ENCODE data around the gene TRIM14. TPM values are rescaled to one million over a fixed set of nuclear protein-coding genes. Genes with fewer than 3 reads are reported as not detected.
"Not testable (repeated sequence)": the region's sequence is repeated elsewhere in the genome, so short reads cannot be mapped to it uniquely, and the experiment has no call there.

The TRIM14 gene
- total and polyA plus RNA-seq, 4 donors, result 2.5 to 8.1 (median 4.9) TPM

GRCh38 chr9:98024702-98025101 lies 94.3 kb downstream of the TRIM14 start:
- WGBS (ENCODE audit: insufficient coverage), result no CpG with 5 or more reads among the region's 1 CpG
- H3K9me3 ChIP-seq (ENCODE audit: control insufficient read depth, insufficient read depth, low read length), result no peaks in the 10 kb centered on the region
- no peak for DNase-seq (ENCODE audit: low read depth in 4 of 6, low spot score in 6 of 6)
- no peak overlapping the region for H3K27ac ChIP-seq (ENCODE audit: low read depth, low read length)
- no peaks in the 10 kb centered on the region for H3K27me3 ChIP-seq (ENCODE audit: control insufficient read depth, insufficient read depth, low read length)
- H3K4me3 ChIP-seq (ENCODE audit: low read depth, low read length), result no peak overlapping the region
- H3K4me1 ChIP-seq (ENCODE audit: control insufficient read depth, insufficient read depth, low read length), result no peaks in the 10 kb centered on the region
- H3K36me3 ChIP-seq (ENCODE audit: control insufficient read depth, insufficient read depth, low read length), result peaks cover 15% of the 10 kb centered on the region

- no peaks in the 10 kb centered on the region for H3K9me3 ChIP-seq (ENCODE audit: control insufficient read depth, insufficient read depth, low read length)
- peaks cover 29% of the 10 kb centered on the region for H3K36me3 ChIP-seq (ENCODE audit: control insufficient read depth, insufficient read depth, low read length)
- 92% methylated on average over 7 of the region's 8 CpGs for WGBS (ENCODE audit: insufficient coverage)
- H3K4me3 ChIP-seq (ENCODE audit: low read depth, low read length), result no peak overlapping the region
- no peak overlapping the region for H3K27ac ChIP-seq (ENCODE audit: low read depth, low read length)
- DNase-seq (ENCODE audit: low read depth in 4 of 6, low spot score in 6 of 6), result no peak
- H3K27me3 ChIP-seq (ENCODE audit: control insufficient read depth, insufficient read depth, low read length), result no peaks in the 10 kb centered on the region
- H3K4me1 ChIP-seq (ENCODE audit: control insufficient read depth, insufficient read depth, low read length), result no peaks in the 10 kb centered on the region
Observed at GRCh38 chr9:98022447-98022846, 96.6 kb downstream of the TRIM14 start.

DNA sequence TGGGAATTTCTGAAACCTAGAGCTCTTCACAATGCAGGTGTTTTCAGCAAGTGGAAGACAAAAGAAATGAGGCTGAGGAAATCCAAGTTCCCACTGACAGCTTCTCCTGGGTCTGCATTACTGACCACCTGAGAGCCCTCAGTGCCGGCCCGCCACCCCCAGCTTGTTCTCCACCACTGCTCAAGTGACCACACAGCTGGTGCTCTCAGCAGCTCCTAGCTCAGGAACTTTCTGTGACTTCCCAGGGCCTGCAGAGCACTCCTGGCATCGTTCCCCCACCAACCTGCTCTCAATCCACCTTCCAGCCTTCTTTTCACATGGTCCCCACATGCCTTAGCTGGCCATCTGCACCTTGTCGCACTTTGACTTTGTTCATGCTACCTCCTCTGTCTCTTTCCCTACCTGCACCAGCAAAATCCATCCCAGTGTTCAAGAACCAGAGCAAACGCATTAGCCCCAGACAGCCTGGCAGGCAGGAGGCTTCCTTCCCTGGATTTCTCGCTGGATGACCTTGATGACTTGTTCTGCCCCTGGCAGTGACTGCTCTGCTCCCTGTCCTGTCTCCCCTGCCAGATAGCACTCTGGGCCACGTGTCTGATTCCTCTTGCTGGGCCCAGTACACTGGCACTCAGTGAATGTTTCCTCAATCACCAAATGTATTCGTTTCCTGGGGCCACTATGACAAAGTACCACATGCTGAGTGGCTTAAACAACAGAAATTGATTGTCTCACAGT lies 97.5 kb downstream of the TRIM14 start:
- Histone ChIP-seq H3K4me1 (ENCODE audit: control insufficient read depth, insufficient read depth, low read length) (no peaks in the 10 kb centered on the region), H3K36me3 (ENCODE audit: control insufficient read depth, insufficient read depth, low read length) (peaks cover 29% of the 10 kb centered on the region), H3K4me3 (ENCODE audit: low read depth, low read length) (no peak overlapping the region), H3K27ac (ENCODE audit: low read depth, low read length) (no peak overlapping the region), H3K9me3 (ENCODE audit: control insufficient read depth, insufficient read depth, low read length) (no peaks in the 10 kb centered on the region), H3K27me3 (ENCODE audit: control insufficient read depth, insufficient read depth, low read length) (no peaks in the 10 kb centered on the region)
- DNase-seq (ENCODE audit: low read depth in 4 of 6, low spot score in 6 of 6), result no peak
- WGBS (ENCODE audit: insufficient coverage), result 91% methylated on average over 8 of the region's 8 CpGs

GRCh38 chr9:98020476-98021145 lies 98.4 kb downstream of the TRIM14 start:
- no peaks in the 10 kb centered on the region for H3K27me3 ChIP-seq (ENCODE audit: control insufficient read depth, insufficient read depth, low read length)
- peaks cover 29% of the 10 kb centered on the region for H3K36me3 ChIP-seq (ENCODE audit: control insufficient read depth, insufficient read depth, low read length)
- no peak overlapping the region for H3K4me3 ChIP-seq (ENCODE audit: low read depth, low read length)
- no peak for DNase-seq (ENCODE audit: low read depth in 4 of 6, low spot score in 6 of 6)
- H3K9me3 ChIP-seq (ENCODE audit: control insufficient read depth, insufficient read depth, low read length), result no peaks in the 10 kb centered on the region
- no peaks in the 10 kb centered on the region for H3K4me1 ChIP-seq (ENCODE audit: control insufficient read depth, insufficient read depth, low read length)
- no peak overlapping the region for H3K27ac ChIP-seq (ENCODE audit: low read depth, low read length)
- WGBS (ENCODE audit: insufficient coverage), result 89% methylated on average over 7 of the region's 8 CpGs

DNA sequence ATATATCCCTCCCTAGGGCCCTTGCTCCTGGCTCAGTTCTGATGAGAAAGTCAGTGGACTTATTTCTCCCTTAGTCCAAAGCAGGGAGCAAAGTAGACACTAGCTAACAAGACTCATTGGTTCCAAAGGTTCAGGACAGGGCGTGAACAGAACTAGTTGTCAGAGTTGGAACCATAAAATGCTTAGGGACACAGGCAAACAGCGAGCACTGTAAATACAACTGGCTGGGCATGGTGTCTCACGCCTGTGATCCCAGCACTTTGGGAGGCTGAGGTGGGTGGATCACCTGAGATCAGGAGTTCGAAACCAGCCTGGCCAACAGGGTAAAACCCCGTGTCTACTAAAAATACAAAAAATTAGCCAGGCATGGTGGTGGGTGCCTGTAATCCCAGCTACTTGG lies 99.2 kb downstream of the TRIM14 start:
- not testable (repeated sequence) for H3K9me3 ChIP-seq (ENCODE audit: control insufficient read depth, insufficient read depth, low read length); H3K27ac ChIP-seq (ENCODE audit: low read depth, low read length); H3K27me3 ChIP-seq (ENCODE audit: control insufficient read depth, insufficient read depth, low read length); H3K4me1 ChIP-seq (ENCODE audit: control insufficient read depth, insufficient read depth, low read length); DNase-seq (ENCODE audit: low read depth in 4 of 6, low spot score in 6 of 6); H3K4me3 ChIP-seq (ENCODE audit: low read depth, low read length)
- whole genome bisulfite sequencing (ENCODE audit: insufficient coverage), result 100% methylated on average over 3 of the region's 5 CpGs
- H3K36me3 ChIP-seq (ENCODE audit: control insufficient read depth, insufficient read depth, low read length), result peaks cover 34% of the 10 kb centered on the region

Small RNA genes lying within 50 kb of the gene (small RNA-seq; reads per million reads assigned to genes)
- gene RF00017 (ENCODE audit: low replicate concordance) (not detected), gene RNU6-918P (ENCODE audit: low replicate concordance) (not detected)

Other genes starting within 250 kb of the TRIM14 start
- gene TRMO, start 196.7 kb downstream of the TRIM14 start, total RNA-seq, result 10 to 100 TPM; 19.2 to 21.0 TPM
- 10 to 100 TPM; 13.5 to 14.9 TPM for gene TRMO, start 196.7 kb downstream of the TRIM14 start, polyA plus RNA-seq (ENCODE audit: insufficient read length in 2 of 2)
- 10 to 100 TPM; 13.4 to 34.7 TPM for gene HEMGN, start 181.1 kb downstream of the TRIM14 start, total RNA-seq
- 1 to 10 TPM; 1.6 to 2.2 TPM for gene HEMGN, start 181.1 kb downstream of the TRIM14 start, polyA plus RNA-seq (ENCODE audit: insufficient read length in 2 of 2)
- 10 to 100 TPM; 14.5 to 33.2 TPM for gene ANP32B, start 135.9 kb downstream of the TRIM14 start, total RNA-seq
- gene ANP32B, start 135.9 kb downstream of the TRIM14 start, polyA plus RNA-seq (ENCODE audit: insufficient read length in 2 of 2), result 100 to 1,000 TPM; 131 to 150 TPM
- gene NANS, start 62.5 kb downstream of the TRIM14 start, total RNA-seq, result 10 to 100 TPM; 32.4 to 44.4 TPM
- 10 to 100 TPM; 43.8 to 50.0 TPM for gene NANS, start 62.5 kb downstream of the TRIM14 start, polyA plus RNA-seq (ENCODE audit: insufficient read length in 2 of 2)
- gene CORO2A, start 73.4 kb upstream of the TRIM14 start, total RNA-seq, result 1 to 10 TPM; 1.7 to 7.9 TPM
- 1 to 10 TPM; 4.8 to 5.3 TPM for gene CORO2A, start 73.4 kb upstream of the TRIM14 start, polyA plus RNA-seq (ENCODE audit: insufficient read length in 2 of 2)
- 1 to 10 TPM; 3.4 to 4.1 TPM for gene TBC1D2, start 136.4 kb upstream of the TRIM14 start, total RNA-seq
- gene TBC1D2, start 136.4 kb upstream of the TRIM14 start, polyA plus RNA-seq (ENCODE audit: insufficient read length in 2 of 2), result 1 to 10 TPM; 5.6 to 9.5 TPM